SH-SY5Y (cell line): ENCODE data around the gene PITPNM3.

ENCODE experiments used
- GATA2 ChIP-seq: IDR thresholded peaks from 2 replicates; pipeline ENCODE4 v1.6.1; 2011; ENCODE audit warnings: mild to moderate bottlenecking, low read depth, low read length
- GATA3 ChIP-seq: IDR thresholded peaks from 2 replicates; pipeline ENCODE4 v1.6.1; 2011; ENCODE audit warnings: low read depth, mild to moderate bottlenecking, low read length, moderate library complexity

The PITPNM3 gene

DNA sequence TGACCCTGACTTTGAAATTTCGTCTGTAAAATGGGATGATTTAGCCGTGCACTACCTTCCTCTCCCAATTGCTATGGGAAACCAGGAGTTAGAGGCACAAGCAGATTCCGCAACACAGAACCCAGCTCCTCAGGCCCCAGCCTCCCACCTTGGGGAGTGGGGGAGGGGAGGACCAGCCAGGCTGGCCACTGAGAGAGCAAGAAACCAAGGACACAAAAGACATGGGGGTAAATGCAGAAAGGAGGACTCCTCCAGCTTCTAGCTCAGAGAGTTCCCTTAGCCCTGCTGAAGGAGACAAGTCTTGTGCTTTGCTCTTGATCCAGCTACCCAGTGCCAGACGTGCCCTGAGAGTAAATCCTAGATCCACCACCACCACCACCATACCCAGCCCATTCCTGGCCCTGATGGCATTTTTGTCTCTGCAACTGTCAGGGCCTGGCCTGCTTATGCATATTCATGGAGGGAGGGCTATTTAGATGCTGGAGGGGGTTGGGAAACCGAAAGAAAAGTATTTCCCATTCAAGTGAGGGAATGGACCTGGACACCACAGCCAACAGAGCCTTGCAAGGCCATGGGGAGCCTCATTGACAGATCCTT, 25.9 kb downstream of the PITPNM3 start:
- TF ChIP-seq GATA3 (no peak), GATA2 (no peak)

DNA sequence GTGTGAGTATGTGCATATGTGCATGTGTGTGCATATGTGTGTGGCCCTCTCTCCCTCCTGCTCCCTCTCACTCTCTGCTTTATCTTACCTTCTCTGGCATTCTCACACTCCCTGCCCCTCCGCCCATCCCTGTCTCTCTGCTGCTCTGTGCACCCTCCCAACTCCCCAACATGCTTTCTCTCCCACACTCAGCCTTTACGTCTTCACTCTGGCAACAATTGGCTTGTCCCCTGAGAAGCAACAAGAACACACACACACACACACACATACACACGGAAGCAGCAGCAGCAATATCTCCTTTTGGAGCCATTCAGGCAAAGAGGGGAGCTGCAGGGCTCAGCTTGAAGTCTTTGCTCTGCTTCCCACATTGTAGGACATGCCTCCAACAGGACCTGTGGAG, 27.8 kb downstream of the PITPNM3 start:
- TF ChIP-seq GATA2 = no peak
- TF ChIP-seq GATA3 = no peak

DNA sequence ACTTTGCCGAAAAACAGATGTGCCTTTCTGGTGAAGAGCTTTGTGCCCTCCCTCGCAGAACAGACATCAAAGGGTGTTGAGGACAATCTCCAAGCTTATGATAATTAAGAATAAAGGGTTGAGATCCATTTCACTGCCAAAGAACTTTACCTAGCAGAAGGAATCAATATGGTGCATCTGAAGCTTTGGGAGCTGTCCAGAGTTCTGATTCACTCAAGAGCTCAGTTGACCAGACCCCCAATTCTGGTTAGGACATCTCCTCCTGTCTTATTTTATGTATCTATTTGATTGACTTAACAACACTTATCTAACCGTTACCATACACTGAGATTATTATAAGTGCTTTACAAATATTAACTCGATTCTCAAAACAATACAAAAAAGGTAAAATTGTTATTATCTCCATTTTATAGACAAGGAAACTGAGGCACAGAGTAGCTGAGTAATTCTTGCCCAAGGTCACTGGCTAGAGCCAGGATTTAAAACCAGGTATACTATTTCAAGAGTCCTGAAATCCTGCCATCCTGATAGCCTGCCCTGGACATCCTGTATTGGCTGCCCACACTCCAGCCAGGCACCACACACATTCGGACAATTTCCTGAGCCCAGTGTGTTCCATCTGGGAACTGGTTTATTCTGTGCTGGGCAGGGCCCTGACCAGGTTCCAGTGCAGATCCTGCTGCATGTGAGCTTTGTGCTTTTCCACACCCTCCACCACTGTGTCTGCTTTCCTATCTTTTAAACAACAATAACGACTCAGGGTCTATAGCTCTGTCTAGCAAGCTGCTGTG, 29.8 kb downstream of the PITPNM3 start:
- TF ChIP-seq GATA2 (no peak), GATA3 (no peak)

DNA sequence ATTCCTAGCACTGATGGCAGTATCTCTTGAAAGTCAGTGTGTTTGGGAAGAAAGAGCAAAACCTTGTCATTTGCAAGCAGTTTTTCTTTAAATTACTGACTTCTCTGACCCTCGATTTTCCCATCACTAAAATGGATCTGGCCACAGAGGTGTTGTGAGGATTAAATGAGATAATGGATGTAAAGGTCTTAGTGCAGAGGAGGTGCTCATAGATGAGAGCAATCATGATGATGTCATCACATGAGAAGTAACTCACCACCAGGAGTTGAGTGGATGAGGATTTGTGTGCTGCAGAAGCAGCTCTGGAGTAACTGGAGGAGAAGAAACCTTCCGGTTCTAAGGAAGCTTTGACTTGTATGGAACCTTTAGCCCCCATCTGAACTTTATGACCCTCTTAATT, 30.6 kb downstream of the PITPNM3 start:
- TF ChIP-seq GATA2 = no peak

DNA sequence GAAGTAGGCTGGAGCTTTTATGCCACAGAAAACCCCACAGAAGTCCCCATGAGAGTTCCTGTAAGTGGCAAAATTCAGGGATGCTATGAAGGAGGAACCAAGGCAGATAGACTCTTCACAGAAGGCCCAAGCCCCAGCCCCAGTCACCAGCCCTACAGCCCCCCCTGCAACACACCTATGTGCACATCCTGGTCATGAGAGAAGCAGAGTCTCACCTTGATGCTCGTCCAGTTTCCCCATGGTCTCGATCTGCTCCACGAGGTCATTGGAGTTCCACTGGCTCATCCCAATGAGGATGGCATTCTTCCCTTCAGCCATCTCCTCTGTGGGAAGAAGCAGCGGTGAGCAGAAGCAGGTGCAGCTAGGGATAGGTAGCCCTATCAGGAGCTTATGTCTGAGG, 31.2 kb downstream of the PITPNM3 start:
- TF ChIP-seq GATA2 (no peak), GATA3 (no peak)

DNA sequence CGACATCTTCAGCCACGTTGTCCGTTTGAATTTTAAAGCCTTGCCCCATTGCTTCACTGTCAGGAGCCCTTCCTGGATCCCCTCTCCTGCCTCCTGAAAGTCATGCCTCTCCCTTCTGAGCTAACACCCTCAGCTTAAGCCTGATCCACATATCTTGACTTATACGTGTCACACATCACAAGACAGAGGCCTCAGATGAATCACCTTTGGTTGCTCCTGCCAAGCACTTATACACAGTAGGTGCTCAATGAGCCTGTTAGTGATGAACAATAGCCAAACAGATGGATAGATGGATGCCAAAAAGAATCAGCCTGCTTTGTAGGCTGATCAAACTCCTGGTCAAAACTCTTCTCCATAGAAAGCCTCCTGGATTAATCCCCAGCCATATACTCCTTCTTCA, 31.8 kb downstream of the PITPNM3 start:
- no peak for TF ChIP-seq GATA2
- no peak for TF ChIP-seq GATA3

DNA sequence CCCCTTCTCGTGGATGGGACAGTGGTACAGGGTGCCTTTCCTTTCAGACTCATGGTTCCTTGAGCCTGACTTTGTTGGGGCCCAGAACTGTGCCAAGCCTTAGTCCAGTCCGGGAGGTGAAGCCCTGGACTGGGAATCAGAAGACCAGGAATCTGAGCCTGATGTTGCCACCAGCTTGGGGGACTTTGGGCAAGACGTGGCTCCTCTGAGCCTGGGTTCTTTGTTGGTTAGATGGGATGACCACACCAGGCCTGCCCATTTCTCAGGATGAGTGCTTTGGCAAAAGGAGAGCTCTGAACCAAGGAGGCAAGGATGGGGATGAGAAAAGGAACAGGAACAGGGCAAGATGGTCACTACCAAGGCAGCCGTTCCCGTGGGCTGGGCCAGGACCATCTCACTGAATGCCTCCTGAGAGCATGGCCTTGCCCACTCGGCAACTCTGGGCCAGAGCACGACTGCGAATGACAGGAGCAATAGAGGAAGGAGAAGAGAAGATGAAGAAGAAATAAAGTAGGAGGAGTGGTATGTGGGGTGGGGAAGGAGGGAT, 32.5 kb downstream of the PITPNM3 start:
- TF ChIP-seq GATA3 = no peak
- no peak for TF ChIP-seq GATA2

DNA sequence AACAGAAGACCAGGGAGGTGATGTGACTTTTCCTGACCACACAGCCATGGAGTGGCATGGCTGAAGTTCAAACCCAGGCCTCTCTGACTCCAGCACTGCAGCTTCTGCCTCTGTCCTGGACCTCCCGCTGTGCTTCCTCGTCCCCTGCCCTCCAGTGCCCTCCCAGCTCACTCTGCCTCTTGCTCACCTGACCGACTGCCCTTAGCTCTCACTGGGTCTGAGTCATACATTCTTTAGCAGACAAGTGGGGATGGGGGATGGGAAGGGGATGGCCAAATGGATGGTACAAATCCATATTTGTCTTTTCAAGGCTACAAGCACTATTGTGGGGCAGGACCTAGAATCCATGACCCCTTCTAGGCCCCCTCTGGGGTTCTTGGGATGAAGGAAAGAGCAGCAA, 33.0 kb downstream of the PITPNM3 start:
- TF ChIP-seq GATA2 (no peak), GATA3 (no peak)

DNA sequence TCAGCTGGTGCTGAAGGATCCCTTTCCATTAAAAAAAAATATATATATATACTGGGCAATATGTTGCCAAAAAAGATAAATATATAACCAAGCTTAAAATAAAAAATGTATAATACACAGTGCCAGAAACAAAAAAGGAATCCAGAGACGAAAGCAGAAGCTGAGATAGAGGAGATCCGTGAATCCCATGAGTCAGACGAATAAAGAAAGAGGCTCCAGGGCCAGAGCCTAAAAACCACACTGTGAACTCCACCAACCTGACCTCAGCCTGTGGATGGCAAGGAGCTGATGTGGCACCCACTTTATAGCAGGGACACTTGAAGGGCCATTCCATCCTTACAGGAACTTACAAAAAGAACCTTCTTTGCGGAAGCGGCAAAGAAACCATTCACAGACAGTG, 34.8 kb downstream of the PITPNM3 start:
- TF ChIP-seq GATA3 (no peak), GATA2 (no peak)

DNA sequence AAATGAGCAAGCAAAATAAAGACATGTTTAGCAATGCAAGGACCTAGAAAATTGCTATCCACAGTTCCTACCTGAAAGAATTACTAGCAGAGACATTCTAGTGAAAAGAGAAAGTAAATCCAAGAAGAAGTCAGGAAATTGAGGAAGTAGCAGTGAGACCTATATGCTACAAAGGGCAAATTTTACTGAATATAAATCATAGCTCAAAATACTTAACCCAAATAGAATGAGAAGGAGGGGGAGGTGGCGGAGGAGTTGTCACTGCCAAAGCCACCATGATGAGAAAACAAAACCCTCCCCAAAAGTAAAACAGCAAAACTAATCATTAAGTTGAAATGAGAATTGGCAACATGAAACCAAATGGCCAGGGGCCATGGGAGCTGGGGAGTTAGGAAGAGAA, 39.3 kb downstream of the PITPNM3 start:
- no peak for TF ChIP-seq GATA2
- no peak for TF ChIP-seq GATA3

DNA sequence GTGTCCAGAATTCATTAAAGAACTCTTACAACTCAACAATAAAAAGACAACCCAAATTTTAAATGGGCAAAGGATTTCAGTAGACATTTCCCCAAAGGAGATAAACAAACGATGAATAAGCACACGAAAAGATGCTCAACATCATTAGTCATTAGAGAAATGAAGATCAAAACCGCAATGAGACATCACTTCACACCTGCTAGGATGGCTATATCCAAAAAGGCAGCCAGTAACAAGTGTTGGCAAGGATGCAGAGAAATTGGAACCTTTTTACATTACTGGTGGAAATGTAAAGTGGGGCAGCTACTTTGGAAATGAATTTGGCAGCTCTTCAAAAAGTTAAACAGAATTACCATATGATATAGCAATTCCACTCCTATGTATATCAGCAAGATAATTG, 42.0 kb downstream of the PITPNM3 start:
- TF ChIP-seq GATA3 = no peak
- TF ChIP-seq GATA2 = no peak

DNA sequence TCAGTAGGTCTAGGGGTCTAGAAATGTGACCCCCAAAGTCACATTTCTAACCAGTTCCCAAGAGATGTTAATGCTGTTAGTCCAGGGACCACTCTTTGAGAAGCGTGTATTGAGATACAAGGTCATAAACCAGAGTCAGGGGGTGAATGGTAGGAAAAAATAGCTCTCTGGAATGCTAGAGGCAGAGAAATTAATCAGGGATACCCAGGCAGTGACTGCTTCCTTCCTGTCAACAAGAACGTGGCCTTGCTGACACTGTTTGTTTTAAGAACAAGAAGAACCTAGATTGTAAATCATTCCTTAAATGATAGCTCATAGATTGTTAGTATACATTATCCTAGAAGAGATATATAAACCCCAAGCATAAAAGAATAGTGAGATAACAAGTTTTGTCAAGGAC, 43.8 kb downstream of the PITPNM3 start:
- TF ChIP-seq GATA3 (no peak), GATA2 (no peak)

DNA sequence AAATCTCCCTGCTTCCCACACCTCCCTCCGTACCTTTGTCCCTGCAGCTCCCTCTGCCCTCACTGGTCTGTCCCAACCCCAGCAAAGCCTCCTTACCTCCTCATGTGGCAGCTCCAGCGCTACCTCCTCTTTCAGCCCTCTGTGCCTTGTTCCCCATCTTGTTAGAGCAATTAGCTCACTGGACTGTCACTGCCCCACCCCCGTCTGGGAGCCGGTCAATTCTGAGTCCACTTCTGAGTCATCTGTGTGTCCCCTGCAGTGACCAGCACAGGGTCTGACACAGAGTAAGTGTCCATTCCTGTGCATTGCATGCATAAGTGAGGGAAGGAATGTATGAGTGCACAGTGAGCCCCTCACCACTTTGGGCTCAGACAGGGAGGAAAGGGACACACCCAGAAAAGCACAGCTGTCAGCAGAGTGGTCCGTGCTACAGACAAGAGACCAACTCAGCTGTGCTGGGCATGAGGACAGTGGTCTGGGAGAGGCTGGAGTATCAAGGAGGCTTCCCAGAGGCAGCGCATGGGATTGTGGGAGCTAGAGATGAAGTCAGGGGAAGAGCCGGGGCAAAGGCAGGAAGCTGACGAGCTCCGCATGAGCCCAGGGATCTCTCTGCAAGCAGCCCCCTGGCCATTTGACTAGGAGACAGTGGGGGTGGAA, 45.9 kb downstream of the PITPNM3 start:
- TF ChIP-seq GATA3 (no peak), GATA2 (no peak)

DNA sequence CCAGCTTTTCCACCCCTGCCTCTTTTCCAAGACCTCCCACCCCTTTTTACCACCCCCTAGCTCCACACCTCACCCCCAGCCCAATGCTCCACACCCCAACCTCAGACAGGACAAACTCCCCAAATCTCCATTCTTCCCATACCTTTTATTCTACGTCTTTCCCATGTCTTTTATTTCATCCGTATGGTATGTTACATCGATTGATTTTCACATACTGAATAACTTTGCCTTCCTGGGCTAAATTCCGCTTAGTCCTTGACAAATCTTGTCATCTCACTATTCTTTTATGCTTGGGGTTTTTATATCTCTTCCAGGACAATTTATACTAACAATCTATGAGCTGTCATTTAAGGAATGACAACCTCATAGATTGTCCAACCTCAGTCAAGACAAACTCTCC, 46.4 kb downstream of the PITPNM3 start:
- TF ChIP-seq GATA3 (no peak), GATA2 (no peak)
